B cell (primary cell): ENCODE measurements around the gene GAD1. TPM values are rescaled to one million over a fixed set of nuclear protein-coding genes. Genes with fewer than 3 reads are reported as not detected.

Experiments
- ATAC-seq: fragments of 200-7000 bp; cut with Tn5 transposase; one replicate; pipeline ENCODE4 v1.10.0; 2021; ENCODE audit warnings: low read depth, mild to moderate bottlenecking, moderate number of reproducible peaks, moderate library complexity
- CTCF ChIA-PET: fragments of 350-600 bp; sonication (Branson Sonifier 250); formaldehyde crosslinking; loops from one replicate; lab custom pipeline; 2021; ENCODE audit warnings: antibody characterized with exemption, inconsistent platforms; lab: Charles Lee
- POLR2A ChIA-PET: fragments of 350-600 bp; sonication (Branson Sonifier 250); formaldehyde crosslinking; loops from one replicate; lab custom pipeline; 2021; ENCODE audit warnings: antibody characterized with exemption; lab: Charles Lee
- DNase-seq: peaks from one replicate; pipeline ENCODE4 v3.0.0; 2013
- H2AFZ ChIP-seq: 2 replicates; pipeline ENCODE4 v1.6.1; 2012; ENCODE audit warnings: mild to moderate bottlenecking, low read depth, low read length; ENCODE audit not compliant: insufficient read depth, poor library complexity, severe bottlenecking
- H3K27ac ChIP-seq, 2 donors: 1 replicate in 1 of 2; 2 replicates in 1 of 2; pipeline ENCODE4 v1.5.1; 2012 to 2013; ENCODE audit warnings: low read length in 2 of 2, mild to moderate bottlenecking in 2 of 2, moderate library complexity in 1 of 2
- H3K27me3 ChIP-seq, 4 experiments: fragments of 200-600 bp in 1 of 4; sonication (generic) in 1 of 4; replicated peaks in 1 of 4; 1 replicate in 2 of 4; 2 replicates in 2 of 4; pipeline versions ENCODE4 v1.6.1 to v1.7.0; 2013 to 2016; ENCODE audit warnings: low read length in 3 of 4, mild to moderate bottlenecking in 2 of 4, mixed read lengths in 1 of 4, moderate library complexity in 1 of 4; ENCODE audit not compliant: insufficient read depth in 4 of 4, control insufficient read depth in 3 of 4; ENCODE audit errors: control extremely low read depth in 1 of 4
- H3K36me3 ChIP-seq, 2 experiments: replicated peaks in 1 of 2; 1 replicate in 1 of 2; 2 replicates in 1 of 2; pipeline versions ENCODE4 v1.6.1 to v1.7.1; 2013; ENCODE audit warnings: low read length in 1 of 2; ENCODE audit not compliant: insufficient read depth in 2 of 2, control insufficient read depth in 1 of 2; ENCODE audit errors: control extremely low read depth in 1 of 2, extremely low read depth in 1 of 2
- H3K4me1 ChIP-seq, 2 donors: fragments of 200-600 bp in 1 of 2; sonication (generic) in 1 of 2; 1 replicate in 1 of 2; 2 replicates in 1 of 2; pipeline versions ENCODE4 v1.5.1 to v1.6.1; 2013 to 2017; ENCODE audit warnings: low read length in 2 of 2; ENCODE audit not compliant: control insufficient read depth in 2 of 2, insufficient read depth in 2 of 2
- H3K4me2 ChIP-seq: replicated peaks from 2 replicates; pipeline ENCODE3; 2012; ENCODE audit warnings: mild to moderate bottlenecking, low read depth, low read length; ENCODE audit not compliant: poor library complexity, severe bottlenecking
- H3K4me3 ChIP-seq, 5 experiments: fragments of 200-600 bp in 1 of 5; sonication (generic) in 1 of 5; 1 replicate in 3 of 5; 2 replicates in 2 of 5; pipeline versions ENCODE4 v1.5.1 to v1.7.0; 2011 to 2016; ENCODE audit warnings: low read length in 4 of 5, mild to moderate bottlenecking in 4 of 5, low read depth in 2 of 5, control low read depth in 1 of 5, moderate library complexity in 1 of 5; ENCODE audit not compliant: insufficient read depth in 1 of 5; ENCODE audit errors: control extremely low read depth in 1 of 5, extremely low read depth in 1 of 5
- H3K79me2 ChIP-seq: fragments of 200-600 bp; sonication (generic); one replicate; pipeline ENCODE4 v1.6.0; 2016; ENCODE audit warnings: low read length; ENCODE audit not compliant: control insufficient read depth, insufficient read depth
- H3K9ac ChIP-seq: fragments of 200-600 bp; sonication (generic); 2 replicates; pipeline ENCODE4 v1.6.1; 2017; ENCODE audit warnings: mild to moderate bottlenecking, low read length, moderate library complexity
- H3K9me3 ChIP-seq, 3 donors: one replicate each; pipeline versions ENCODE4 v1.6.1 to v1.7.1; 2013; ENCODE audit warnings: low read length in 2 of 3; ENCODE audit not compliant: control insufficient read depth in 2 of 3, insufficient read depth in 1 of 3; ENCODE audit errors: control extremely low read depth in 1 of 3
- H4K20me1 ChIP-seq: 2 replicates; pipeline ENCODE4 v1.6.0; 2012; ENCODE audit warnings: mild to moderate bottlenecking, low read length; ENCODE audit not compliant: insufficient read depth, control insufficient read depth, poor library complexity, severe bottlenecking
- H3K27ac Mint-ChIP-seq: one replicate; pipeline ENCODE4 v1.8.0; 2021; ENCODE audit warnings: mixed read lengths
- H3K27me3 Mint-ChIP-seq: one replicate; pipeline ENCODE4 v1.8.0; 2021; ENCODE audit warnings: mixed read lengths
- H3K4me1 Mint-ChIP-seq: one replicate; pipeline ENCODE4 v1.8.0; 2021; ENCODE audit warnings: mixed read lengths
- H3K4me3 Mint-ChIP-seq: one replicate; pipeline ENCODE4 v1.8.0; 2021; ENCODE audit warnings: mixed read lengths
- H3K9me3 Mint-ChIP-seq: one replicate; pipeline ENCODE4 v1.8.0; 2022; ENCODE audit warnings: mixed read lengths; ENCODE audit not compliant: insufficient read depth
- EZH2 ChIP-seq: IDR thresholded peaks from 2 replicates; pipeline ENCODE4 v1.6.1; 2012; ENCODE audit warnings: borderline replicate concordance, low read depth, mild to moderate bottlenecking, moderate library complexity, low read length; ENCODE audit not compliant: insufficient read depth, poor library complexity, severe bottlenecking
- WGBS: methylation state at CpG from one replicate; pipeline ENCODE4 v1.1.5; 2013; ENCODE audit warnings: missing lambda C conversion rate; ENCODE audit not compliant: insufficient coverage; 5-methylcytosine and 5-hydroxymethylcytosine counted together
- intact Hi-C: fragments of 100-400 bp; cut with micrococcal nuclease; formaldehyde crosslinking; loops from one replicate; pipeline ENCODE4 v1.10.0; 2022
- polyA plus RNA-seq: library from polyadenylated mRNA; depleted of rRNA; stranded (reverse); fragments of >200 nt; gene quantifications from 2 replicates; pipeline ENCODE4 v1.2.3, GENCODE V29; 2012
- total RNA-seq, 2 donors: library from RNA; stranded (reverse); fragments of 120-200 nt in 1 of 2; gene quantifications; 1 replicate in 1 of 2; 2 replicates in 1 of 2; pipeline versions ENCODE4 v1.2.3 to v1.2.4, GENCODE V29; 2013 to 2022
- TF ChIP-seq, protein P1 (sequence below): fragments of 200-600 bp; IDR thresholded peaks from one replicate; pipeline ENCODE4 v1.8.0; 2022; ENCODE audit warnings: antibody characterized with exemption, mild to moderate bottlenecking

GAD1 gene
- total and polyA plus RNA-seq, 2 donors (not counting 1 experiment from before 2014, with no cell fraction given), result not detected

DNA sequence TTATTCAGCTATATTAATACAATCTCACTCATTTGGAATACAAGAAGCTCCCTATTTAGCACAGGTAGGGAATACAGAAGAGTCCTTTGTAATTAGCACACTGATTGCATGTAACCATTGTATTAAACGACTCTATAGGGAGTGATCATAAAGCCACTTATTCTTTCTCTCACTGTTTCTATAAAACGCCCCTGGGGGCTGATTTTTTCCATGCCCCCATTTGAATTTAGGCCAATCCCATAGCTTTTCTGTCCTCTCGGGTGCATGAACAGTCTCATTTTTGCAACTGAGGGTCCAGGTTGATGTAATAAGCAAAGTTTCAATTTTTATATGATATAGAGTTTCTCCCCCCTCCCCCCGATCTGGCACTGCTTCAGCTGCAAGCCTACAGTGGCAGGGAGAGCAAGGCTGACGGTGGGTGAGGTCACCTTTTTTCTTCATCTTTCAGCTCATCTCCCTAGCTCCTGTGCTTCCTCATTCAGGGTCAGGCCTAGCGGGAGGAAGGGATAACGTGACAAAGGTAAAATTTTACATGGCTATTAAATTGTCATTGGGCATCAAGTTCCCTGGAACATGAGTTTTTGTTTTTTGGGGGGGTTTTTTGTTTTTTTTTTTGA, 45.7 kb downstream of the GAD1 start:
- no peaks in the 10 kb centered on the region for H3K4me1 Mint-ChIP-seq
- DNase-seq (no peak), ATAC-seq (no peak)
- no peak overlapping the region for H3K9ac ChIP-seq
- no peaks in the 10 kb centered on the region for H3K79me2 ChIP-seq
- ChIA-PET POLR2A (no interaction called here), CTCF (interaction anchor here (3.6 kb wide), 1 partner anchor 10 kb away, joined by 32 read pairs; no protein-coding TSS in a partner anchor)
- intact Hi-C loops, result no loop called here
- H3K4me2 ChIP-seq, result no peak overlapping the region
- H2AFZ ChIP-seq, result no peak overlapping the region
- H3K27me3 Mint-ChIP-seq, result peaks cover 12% of the 10 kb centered on the region
- WGBS, result 71% methylated on average over 3 of the region's 7 CpGs
- H3K36me3 ChIP-seq, result no peaks in the 10 kb centered on the region
- no peak overlapping the region for H3K4me3 ChIP-seq
- no peak overlapping the region for H3K27ac ChIP-seq
- H3K9me3 ChIP-seq, result no peaks in the 10 kb centered on the region
- peaks cover 0 to 3% (median 0%) of the 10 kb centered on the region in 4 experiments for H3K27me3 ChIP-seq
- no peak overlapping the region for H3K4me3 Mint-ChIP-seq
- H3K9me3 Mint-ChIP-seq, result no peaks in the 10 kb centered on the region
- no peak overlapping the region for H3K27ac Mint-ChIP-seq
- H4K20me1 ChIP-seq, result no peaks in the 10 kb centered on the region
- no peaks in the 10 kb centered on the region for H3K4me1 ChIP-seq
- TF ChIP-seq EZH2, result no peak
- TF ChIP-seq, protein P1, sequence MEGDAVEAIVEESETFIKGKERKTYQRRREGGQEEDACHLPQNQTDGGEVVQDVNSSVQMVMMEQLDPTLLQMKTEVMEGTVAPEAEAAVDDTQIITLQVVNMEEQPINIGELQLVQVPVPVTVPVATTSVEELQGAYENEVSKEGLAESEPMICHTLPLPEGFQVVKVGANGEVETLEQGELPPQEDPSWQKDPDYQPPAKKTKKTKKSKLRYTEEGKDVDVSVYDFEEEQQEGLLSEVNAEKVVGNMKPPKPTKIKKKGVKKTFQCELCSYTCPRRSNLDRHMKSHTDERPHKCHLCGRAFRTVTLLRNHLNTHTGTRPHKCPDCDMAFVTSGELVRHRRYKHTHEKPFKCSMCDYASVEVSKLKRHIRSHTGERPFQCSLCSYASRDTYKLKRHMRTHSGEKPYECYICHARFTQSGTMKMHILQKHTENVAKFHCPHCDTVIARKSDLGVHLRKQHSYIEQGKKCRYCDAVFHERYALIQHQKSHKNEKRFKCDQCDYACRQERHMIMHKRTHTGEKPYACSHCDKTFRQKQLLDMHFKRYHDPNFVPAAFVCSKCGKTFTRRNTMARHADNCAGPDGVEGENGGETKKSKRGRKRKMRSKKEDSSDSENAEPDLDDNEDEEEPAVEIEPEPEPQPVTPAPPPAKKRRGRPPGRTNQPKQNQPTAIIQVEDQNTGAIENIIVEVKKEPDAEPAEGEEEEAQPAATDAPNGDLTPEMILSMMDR, result no peak

DNA sequence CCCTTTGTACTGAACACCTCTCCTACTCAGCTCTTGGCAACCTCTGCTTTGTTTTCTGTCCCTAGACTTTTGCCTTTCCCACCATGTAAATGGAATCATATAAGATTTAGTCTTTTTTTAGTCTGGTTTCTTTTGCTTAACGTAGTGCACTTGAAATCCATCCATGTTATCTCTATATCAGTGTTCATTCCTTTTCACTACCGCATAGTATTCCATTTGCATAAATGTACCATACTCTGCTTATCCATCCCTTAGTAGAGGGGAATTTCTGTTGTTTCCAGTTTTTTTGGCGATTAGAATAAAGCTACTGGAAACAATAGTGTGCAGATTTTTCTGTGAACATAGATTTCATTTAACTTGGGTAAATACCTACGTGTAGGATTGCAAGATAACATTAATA, 46.4 kb downstream of the GAD1 start:
- CTCF ChIA-PET, result interaction anchor here (3.6 kb wide), 1 partner anchor 9 kb away, joined by 32 read pairs; no protein-coding TSS in a partner anchor

More for the DNA sequence above, 46.4 kb downstream of the GAD1 start:
- intact Hi-C loops, result no loop called here
- peaks cover 0 to 3% (median 0%) of the 10 kb centered on the region in 4 experiments for H3K27me3 ChIP-seq
- no peaks in the 10 kb centered on the region for H3K36me3 ChIP-seq
- POLR2A ChIA-PET, result no interaction called here
- H4K20me1 ChIP-seq, result no peaks in the 10 kb centered on the region
- H3K4me3 ChIP-seq, result no peak overlapping the region
- H3K9ac ChIP-seq, result no peak overlapping the region
- no peaks in the 10 kb centered on the region for H3K79me2 ChIP-seq
- no peak overlapping the region for H3K4me2 ChIP-seq
- H3K27ac ChIP-seq, result no peak overlapping the region
- H2AFZ ChIP-seq, result no peak overlapping the region
- H3K4me1 ChIP-seq, result no peaks in the 10 kb centered on the region
- Mint-ChIP-seq H3K27me3 (peaks cover 12% of the 10 kb centered on the region), H3K27ac (no peak overlapping the region), H3K4me3 (no peak overlapping the region), H3K4me1 (no peaks in the 10 kb centered on the region), H3K9me3 (no peaks in the 10 kb centered on the region)
- TF ChIP-seq, protein P1, result no peak
- no peak for TF ChIP-seq EZH2
- ATAC-seq, result no peak
- H3K9me3 ChIP-seq, result no peaks in the 10 kb centered on the region
- no peak for DNase-seq
- WGBS, result no CpG with 5 or more reads among the region's 4 CpGs
